Stimulated activated memory B cell treated with anti-CD40 and anti-IgM and Interleukin-4, amounts not matched to agents 10 μg/mL and 1 μg/mL and 100 μg/mL, for 72 hours (primary cell): Measurements from ENCODE around the gene ECHS1.
"Not testable (repeated sequence)": the region's sequence is repeated elsewhere in the genome, so short reads cannot be mapped to it uniquely, and the experiment has no call there.

Experiments
- ATAC-seq: fragments of 150-1000 bp; cut with Tn5 transposase; 2 replicates; pipeline ENCODE4 v1.10.0; 2021
- H3K27ac Mint-ChIP-seq: one replicate; pipeline ENCODE4 v1.8.0; 2022; ENCODE audit warnings: mild to moderate bottlenecking, mixed read lengths
- H3K27me3 Mint-ChIP-seq: one replicate; pipeline ENCODE4 v1.8.0; 2022; ENCODE audit warnings: mixed read lengths
- H3K36me3 Mint-ChIP-seq: one replicate; pipeline ENCODE4 v1.8.0; 2022; ENCODE audit warnings: mixed read lengths
- H3K4me1 Mint-ChIP-seq: one replicate; pipeline ENCODE4 v1.8.0; 2022; ENCODE audit warnings: mixed read lengths
- H3K4me3 Mint-ChIP-seq: one replicate; pipeline ENCODE4 v1.8.0; 2022; ENCODE audit warnings: mild to moderate bottlenecking, moderate library complexity, mixed read lengths
- H3K9me3 Mint-ChIP-seq: one replicate; pipeline ENCODE4 v1.8.0; 2022; ENCODE audit warnings: mixed read lengths

The ECHS1 gene

GRCh38 chr10:133376183-133376582 lies 3.0 kb upstream of the ECHS1 start:
- not testable (repeated sequence) for H3K4me3 Mint-ChIP-seq, H3K27me3 Mint-ChIP-seq, H3K36me3 Mint-ChIP-seq, ATAC-seq, H3K27ac Mint-ChIP-seq, H3K9me3 Mint-ChIP-seq
- H3K4me1 Mint-ChIP-seq = peaks cover 47% of the 10 kb centered on the region

GRCh38 chr10:133375357-133376115 lies 2.4 kb upstream of the ECHS1 start:
- H3K27ac Mint-ChIP-seq = no peak overlapping the region
- H3K4me3 Mint-ChIP-seq = no peak overlapping the region
- ATAC-seq = no peak
- H3K4me1 Mint-ChIP-seq = peaks cover 41% of the 10 kb centered on the region
- H3K27me3 Mint-ChIP-seq = no peaks in the 10 kb centered on the region
- no peaks in the 10 kb centered on the region for H3K9me3 Mint-ChIP-seq
- peaks cover 5% of the 10 kb centered on the region for H3K36me3 Mint-ChIP-seq

GRCh38 chr10:133372507-133372906 lies 647 bp downstream of the ECHS1 start:
- Mint-ChIP-seq H3K4me3 (peak overlapping the region; percentile 74), H3K27me3 (no peaks in the 10 kb centered on the region), H3K27ac (peak overlapping the region; percentile 94), H3K4me1 (peaks cover 25% of the 10 kb centered on the region), H3K36me3 (peaks cover 18% of the 10 kb centered on the region), H3K9me3 (no peaks in the 10 kb centered on the region)
- ATAC-seq = peak; percentile 48

- ATAC-seq = no peak
- H3K4me3 Mint-ChIP-seq = no peak overlapping the region
Measured at GRCh38 chr10:133370030-133370786, 2.9 kb downstream of the ECHS1 start.

GRCh38 chr10:133368153-133368552 lies 5.0 kb downstream of the ECHS1 start:
- peaks cover 26% of the 10 kb centered on the region for H3K36me3 Mint-ChIP-seq
- H3K4me1 Mint-ChIP-seq = peaks cover 12% of the 10 kb centered on the region
- no peak for ATAC-seq
- H3K4me3 Mint-ChIP-seq = no peak overlapping the region
- H3K9me3 Mint-ChIP-seq = no peaks in the 10 kb centered on the region
- H3K27me3 Mint-ChIP-seq = no peaks in the 10 kb centered on the region
- H3K27ac Mint-ChIP-seq = no peak overlapping the region

More at GRCh38 chr10:133370030-133370786, 2.9 kb downstream of the ECHS1 start:
- Mint-ChIP-seq H3K36me3 (peaks cover 18% of the 10 kb centered on the region), H3K27me3 (no peaks in the 10 kb centered on the region), H3K27ac (no peak overlapping the region), H3K9me3 (no peaks in the 10 kb centered on the region), H3K4me1 (peaks cover 19% of the 10 kb centered on the region)

- H3K36me3 Mint-ChIP-seq = peaks cover 27% of the 10 kb centered on the region
- H3K27ac Mint-ChIP-seq, ATAC-seq, H3K9me3 Mint-ChIP-seq, H3K4me3 Mint-ChIP-seq, H3K27me3 Mint-ChIP-seq: not testable (repeated sequence)
- peaks cover 12% of the 10 kb centered on the region for H3K4me1 Mint-ChIP-seq
Measured at GRCh38 chr10:133367461-133367860, 5.7 kb downstream of the ECHS1 start.

GRCh38 chr10:133366751-133367150 lies 6.4 kb downstream of the ECHS1 start:
- Mint-ChIP-seq H3K4me1 (peaks cover 13% of the 10 kb centered on the region), H3K27ac (no peak overlapping the region), H3K9me3 (no peaks in the 10 kb centered on the region), H3K36me3 (peaks cover 34% of the 10 kb centered on the region), H3K4me3 (no peak overlapping the region), H3K27me3 (no peaks in the 10 kb centered on the region)
- no peak for ATAC-seq

GRCh38 chr10:133366130-133366478 lies 7.0 kb downstream of the ECHS1 start:
- ATAC-seq = no peak
- peaks cover 13% of the 10 kb centered on the region for H3K4me1 Mint-ChIP-seq
- H3K36me3 Mint-ChIP-seq = peaks cover 35% of the 10 kb centered on the region
- no peaks in the 10 kb centered on the region for H3K27me3 Mint-ChIP-seq
- H3K27ac Mint-ChIP-seq = no peak overlapping the region
- H3K9me3 Mint-ChIP-seq = no peaks in the 10 kb centered on the region
- no peak overlapping the region for H3K4me3 Mint-ChIP-seq

GRCh38 chr10:133365461-133366129 lies 7.6 kb downstream of the ECHS1 start:
- Mint-ChIP-seq H3K27ac (no peak overlapping the region), H3K4me1 (peaks cover 18% of the 10 kb centered on the region), H3K36me3 (peaks cover 31% of the 10 kb centered on the region), H3K27me3 (no peaks in the 10 kb centered on the region), H3K9me3 (no peaks in the 10 kb centered on the region), H3K4me3 (no peak overlapping the region)
- ATAC-seq = no peak

GRCh38 chr10:133364645-133365431 lies 8.3 kb downstream of the ECHS1 start:
- Mint-ChIP-seq H3K27me3 (no peaks in the 10 kb centered on the region), H3K27ac (no peak overlapping the region), H3K4me3 (no peak overlapping the region), H3K9me3 (no peaks in the 10 kb centered on the region), H3K36me3 (peaks cover 23% of the 10 kb centered on the region), H3K4me1 (peaks cover 25% of the 10 kb centered on the region)
- no peak for ATAC-seq

- ATAC-seq = no peak
- peaks cover 19% of the 10 kb centered on the region for H3K36me3 Mint-ChIP-seq
- no peak overlapping the region for H3K4me3 Mint-ChIP-seq
- peaks cover 33% of the 10 kb centered on the region for H3K4me1 Mint-ChIP-seq
- no peak overlapping the region for H3K27ac Mint-ChIP-seq
- no peaks in the 10 kb centered on the region for H3K27me3 Mint-ChIP-seq
- H3K9me3 Mint-ChIP-seq = no peaks in the 10 kb centered on the region
Measured at GRCh38 chr10:133362846-133363245, 10.3 kb downstream of the ECHS1 start.

- H3K27ac Mint-ChIP-seq = peak overlapping the region; percentile 67
Measured at GRCh38 chr10:133361773-133362441, 11.2 kb downstream of the ECHS1 start.

GRCh38 chr10:133361227-133361626 lies 11.9 kb downstream of the ECHS1 start:
- ATAC-seq = no peak
- Mint-ChIP-seq H3K9me3 (no peaks in the 10 kb centered on the region), H3K27me3 (no peaks in the 10 kb centered on the region), H3K36me3 (peaks cover 17% of the 10 kb centered on the region), H3K4me1 (peaks cover 35% of the 10 kb centered on the region), H3K27ac (peak overlapping the region; percentile 67), H3K4me3 (peak overlapping the region; percentile 54)

More at GRCh38 chr10:133361773-133362441, 11.2 kb downstream of the ECHS1 start:
- Mint-ChIP-seq H3K4me3 (peak overlapping the region; percentile 54), H3K9me3 (no peaks in the 10 kb centered on the region), H3K36me3 (peaks cover 17% of the 10 kb centered on the region), H3K4me1 (peaks cover 33% of the 10 kb centered on the region), H3K27me3 (no peaks in the 10 kb centered on the region)
- ATAC-seq = peak; percentile 65

GRCh38 chr10:133359972-133360610 lies 13.1 kb downstream of the ECHS1 start:
- no peaks in the 10 kb centered on the region for H3K27me3 Mint-ChIP-seq
- no peaks in the 10 kb centered on the region for H3K9me3 Mint-ChIP-seq
- no peak for ATAC-seq
- H3K27ac Mint-ChIP-seq = no peak overlapping the region
- no peak overlapping the region for H3K4me3 Mint-ChIP-seq
- H3K4me1 Mint-ChIP-seq = peaks cover 40% of the 10 kb centered on the region
- H3K36me3 Mint-ChIP-seq = peaks cover 17% of the 10 kb centered on the region
